Gastrocnemius medialis (tissue), 4 donors: ENCODE data around the gene CLDN6. TPM values are rescaled to one million over a fixed set of nuclear protein-coding genes. Genes with fewer than 3 reads are reported as not detected.

ENCODE experiments used
- ATAC-seq, 2 donors: fragments of 150-250 bp; one replicate each; pipeline ENCODE4 v1.9.1; 2016
- DNase-seq, 2 donors: peaks; one replicate each; pipeline ENCODE4 v3.0.0-alpha.2; 2019
- H3K27ac ChIP-seq, 4 donors: fragments of 200-600 bp; sonication (generic); 1 replicate in 1 of 4; 2 replicates in 3 of 4; pipeline ENCODE4 v1.5.1; 2016 to 2018; ENCODE audit warnings: mild to moderate bottlenecking in 2 of 4, moderate library complexity in 1 of 4
- H3K27me3 ChIP-seq, 3 donors: fragments of 200-600 bp; sonication (generic) in 2 of 3; 1 replicate in 1 of 3; 2 replicates in 2 of 3; pipeline versions ENCODE4 v1.5.1 to v1.6.0; 2016 to 2019; ENCODE audit warnings: mild to moderate bottlenecking in 1 of 3, moderate library complexity in 1 of 3
- H3K36me3 ChIP-seq, 2 donors: fragments of 200-600 bp; sonication (generic) in 1 of 2; one replicate each; pipeline ENCODE4 v1.5.1; 2017 to 2018
- H3K4me1 ChIP-seq, 2 donors: fragments of 200-600 bp; sonication (generic) in 1 of 2; one replicate each; pipeline ENCODE4 v1.5.1; 2016 to 2017; ENCODE audit warnings: mild to moderate bottlenecking in 2 of 2
- H3K4me3 ChIP-seq, 4 donors: fragments of 200-600 bp; sonication (generic) in 3 of 4; 1 replicate in 1 of 4; 2 replicates in 3 of 4; pipeline ENCODE4 v1.5.1; 2016 to 2019; ENCODE audit warnings: mild to moderate bottlenecking in 2 of 4
- H3K9me3 ChIP-seq, 3 donors: fragments of 200-600 bp; sonication (generic) in 2 of 3; 1 replicate in 1 of 3; 2 replicates in 2 of 3; pipeline ENCODE4 v1.5.1; 2016 to 2019
- CTCF ChIP-seq, 5 experiments: fragments of 450-650 bp in 3 of 5; fragments of 200-600 bp in 2 of 5; sonication (generic) in 2 of 5; IDR thresholded peaks in 4 of 5; conservative IDR thresholded peaks in 1 of 5; 1 replicate in 4 of 5; 2 replicates in 1 of 5; pipeline ENCODE4 v1.5.1; 2016 to 2019; ENCODE audit warnings: antibody characterized with exemption in 5 of 5, mild to moderate bottlenecking in 3 of 5, moderate library complexity in 3 of 5
- POLR2A ChIP-seq, 2 donors: fragments of 450-650 bp; IDR thresholded peaks; one replicate each; pipeline ENCODE4 v1.6.1; 2017; ENCODE audit warnings: antibody characterized with exemption in 2 of 2, mild to moderate bottlenecking in 2 of 2, moderate library complexity in 2 of 2
- in situ Hi-C, 4 donors: fragments of 200-750 bp; cut with MboI; loops; one replicate each; pipeline versions ENCODE4 v1.15.0 to v1.8.0; 2017; ENCODE audit warnings: low sequenced_read_pairs in 4 of 4
- intact Hi-C: fragments of 100-400 bp; cut with DNase I; formaldehyde crosslinking; loops from one replicate; pipeline ENCODE4 v1.15.1; 2023; ENCODE audit warnings: low total_unique reads
- total RNA-seq, 4 donors: library from RNA; depleted of rRNA; stranded (reverse); fragments of >200 nt; gene quantifications; one replicate each; pipeline versions ENCODE4 v1.1.0 to v1.2.3, GENCODE V29; 2016

CLDN6 gene
- total RNA-seq, 4 donors from 2014 or later: 0.55 TPM; not detected in 3

GRCh38 chr16:3020604-3021448, 2.8 kb upstream of the CLDN6 start:
- Histone ChIP-seq H3K27ac (peak overlapping the region; percentile 96 to 100 (median 98)), H3K36me3 (peaks cover 0 to 4% of the 10 kb centered on the region in 2 donors), H3K9me3 (no peaks in the 10 kb centered on the region), H3K4me3 (peak overlapping the region; percentile 48 to 99 (median 76)), H3K27me3 (peaks cover 13 to 25% (median 15%) of the 10 kb centered on the region in 3 donors), H3K4me1 (peaks cover 32 to 54% of the 10 kb centered on the region in 2 donors)
- DNase-seq (peak; percentile 80 to 95), ATAC-seq (peak; percentile 28 to 37)
- in situ Hi-C loops: no loop called here
- TF ChIP-seq POLR2A (IDR thresholded peaks at IDR 0.05) (peak; percentile 9 to 56), CTCF (IDR thresholded peaks at IDR 0.05 in 4 of 5, conservative IDR thresholded peaks at IDR 0.05 in 1 of 5) (no peak)
- intact Hi-C loops: loop anchor here (1.0 to 5.0 kb wide), 6 partner anchors 17 to 974 kb away; partner anchors contain the start of genes NTHL1, SRRM2, TSC2 and ZNF263

- intact Hi-C loops (loop anchor here (1.0 to 5.0 kb wide), 5 partner anchors 16 to 973 kb away; partner anchors contain the start of genes NTHL1, TSC2 and ZNF263), in situ Hi-C loops (no loop called here)
- H3K27ac ChIP-seq: peak within 1 kb of the TSS; percentile 96 to 100 (median 98)
- peak; percentile 39 to 67 for DNase-seq
- H3K27me3 ChIP-seq: peaks cover 13 to 25% (median 15%) of the 10 kb centered on the region in 3 donors
- no peaks in the 10 kb centered on the region for H3K36me3 ChIP-seq
- TF ChIP-seq CTCF (IDR thresholded peaks at IDR 0.05 in 4 of 5, conservative IDR thresholded peaks at IDR 0.05 in 1 of 5): peak in 1 of 5 experiments; percentile 22
- TF ChIP-seq POLR2A (IDR thresholded peaks at IDR 0.05): peak; percentile 91 to 95
- no peaks in the 10 kb centered on the region for H3K9me3 ChIP-seq
- peak within 1 kb of the TSS; percentile 48 to 99 (median 76) for H3K4me3 ChIP-seq
- peaks cover 32 to 52% of the 10 kb centered on the region in 2 donors for H3K4me1 ChIP-seq
- peak; percentile 11 to 19 for ATAC-seq
Observed at GRCh38 chr16:3020247-3020603, 2.2 kb upstream of the CLDN6 start, which contains the start of gene TNFRSF12A. TNFRSF12A (plus strand) TSS chr16:3020368; CDS start chr16:3020398, 30 bp downstream.

- TF ChIP-seq CTCF (IDR thresholded peaks at IDR 0.05 in 4 of 5, conservative IDR thresholded peaks at IDR 0.05 in 1 of 5): no peak
- TF ChIP-seq POLR2A (IDR thresholded peaks at IDR 0.05): no peak
- in situ Hi-C loops (no loop called here), intact Hi-C loops (loop anchor here (1.0 to 5.0 kb wide), 5 partner anchors 15 to 972 kb away; partner anchors contain the start of genes NTHL1, TSC2 and ZNF263)
- ATAC-seq (no peak), DNase-seq (no peak)
- Histone ChIP-seq H3K9me3 (no peaks in the 10 kb centered on the region), H3K4me3 (peak overlapping the region; percentile 48 to 99 (median 76)), H3K36me3 (no peaks in the 10 kb centered on the region), H3K4me1 (peaks cover 30 to 47% of the 10 kb centered on the region in 2 donors), H3K27ac (peak overlapping the region in 2 of 4 donors; percentile 96 to 98), H3K27me3 (peaks cover 13 to 25% (median 15%) of the 10 kb centered on the region in 3 donors)
Observed at GRCh38 chr16:3019594-3020246, 1.7 kb upstream of the CLDN6 start.

- no peak for DNase-seq
- H3K36me3 ChIP-seq: no peaks in the 10 kb centered on the region
- in situ Hi-C loops: no loop called here
- H3K4me1 ChIP-seq: peaks cover 10 to 27% of the 10 kb centered on the region in 2 donors
- no peak for TF ChIP-seq CTCF (IDR thresholded peaks at IDR 0.05 in 4 of 5, conservative IDR thresholded peaks at IDR 0.05 in 1 of 5)
- no peak for TF ChIP-seq POLR2A (IDR thresholded peaks at IDR 0.05)
- H3K27me3 ChIP-seq: peaks cover 31 to 46% (median 34%) of the 10 kb centered on the region in 3 donors
- no peaks in the 10 kb centered on the region for H3K9me3 ChIP-seq
- intact Hi-C loops: no loop called here
- no peak overlapping the region for H3K27ac ChIP-seq
- H3K4me3 ChIP-seq: no peak overlapping the region
- ATAC-seq: no peak
Observed at GRCh38 chr16:3017344-3017743, 639 bp downstream of the CLDN6 start.
